ENCODE measurements around the gene PTPRO.

PTPRO gene

GRCh38 chr12:15458008-15458407 is 135.7 kb downstream of the PTPRO start:
- TF ChIP-seq, protein P1, sequence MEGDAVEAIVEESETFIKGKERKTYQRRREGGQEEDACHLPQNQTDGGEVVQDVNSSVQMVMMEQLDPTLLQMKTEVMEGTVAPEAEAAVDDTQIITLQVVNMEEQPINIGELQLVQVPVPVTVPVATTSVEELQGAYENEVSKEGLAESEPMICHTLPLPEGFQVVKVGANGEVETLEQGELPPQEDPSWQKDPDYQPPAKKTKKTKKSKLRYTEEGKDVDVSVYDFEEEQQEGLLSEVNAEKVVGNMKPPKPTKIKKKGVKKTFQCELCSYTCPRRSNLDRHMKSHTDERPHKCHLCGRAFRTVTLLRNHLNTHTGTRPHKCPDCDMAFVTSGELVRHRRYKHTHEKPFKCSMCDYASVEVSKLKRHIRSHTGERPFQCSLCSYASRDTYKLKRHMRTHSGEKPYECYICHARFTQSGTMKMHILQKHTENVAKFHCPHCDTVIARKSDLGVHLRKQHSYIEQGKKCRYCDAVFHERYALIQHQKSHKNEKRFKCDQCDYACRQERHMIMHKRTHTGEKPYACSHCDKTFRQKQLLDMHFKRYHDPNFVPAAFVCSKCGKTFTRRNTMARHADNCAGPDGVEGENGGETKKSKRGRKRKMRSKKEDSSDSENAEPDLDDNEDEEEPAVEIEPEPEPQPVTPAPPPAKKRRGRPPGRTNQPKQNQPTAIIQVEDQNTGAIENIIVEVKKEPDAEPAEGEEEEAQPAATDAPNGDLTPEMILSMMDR (IDR thresholded peaks at IDR 0.05; ENCODE audit: low read depth, low read length), result no peak
- DNase-seq (ENCODE audit: extremely low read depth, low read depth), result no peak

GRCh38 chr12:15468911-15469310 is 146.6 kb downstream of the PTPRO start:
- TF ChIP-seq, protein P1 (IDR thresholded peaks at IDR 0.05; ENCODE audit: low read depth, low read length), result no peak
- DNase-seq (ENCODE audit: extremely low read depth, low read depth), result no peak

GRCh38 chr12:15469356-15469755 is 147.0 kb downstream of the PTPRO start:
- TF ChIP-seq, protein P1 (IDR thresholded peaks at IDR 0.05; ENCODE audit: low read depth, low read length), result no peak
- DNase-seq (ENCODE audit: extremely low read depth, low read depth), result no peak

DNA sequence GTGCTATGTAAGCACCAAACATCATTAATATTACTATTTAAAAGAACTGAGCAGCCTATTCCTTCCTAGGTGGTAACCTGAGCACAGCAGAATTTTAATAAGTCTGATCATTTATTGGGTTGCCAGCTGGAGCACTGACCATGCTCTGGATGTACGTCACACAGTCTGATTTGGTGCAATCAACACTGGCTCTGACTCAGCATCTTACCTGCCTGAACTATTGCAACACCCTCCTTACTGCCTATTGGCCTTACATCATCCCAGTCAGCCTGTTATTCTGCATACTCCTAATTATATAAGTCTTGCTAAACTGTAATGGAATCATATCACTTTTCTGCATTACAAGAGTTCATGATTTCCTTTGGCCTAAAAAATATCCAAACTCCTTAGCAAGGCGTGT is 149.7 kb downstream of the PTPRO start:
- DNase-seq (ENCODE audit: extremely low read depth, low read depth), result no peak
- TF ChIP-seq, protein P1 (IDR thresholded peaks at IDR 0.05; ENCODE audit: low read depth, low read length), result no peak

- TF ChIP-seq, protein P1 (IDR thresholded peaks at IDR 0.05; ENCODE audit: low read depth, low read length), result no peak
- DNase-seq (ENCODE audit: extremely low read depth, low read depth), result no peak
Measured at GRCh38 chr12:15474766-15475165, 152.5 kb downstream of the PTPRO start.

DNA sequence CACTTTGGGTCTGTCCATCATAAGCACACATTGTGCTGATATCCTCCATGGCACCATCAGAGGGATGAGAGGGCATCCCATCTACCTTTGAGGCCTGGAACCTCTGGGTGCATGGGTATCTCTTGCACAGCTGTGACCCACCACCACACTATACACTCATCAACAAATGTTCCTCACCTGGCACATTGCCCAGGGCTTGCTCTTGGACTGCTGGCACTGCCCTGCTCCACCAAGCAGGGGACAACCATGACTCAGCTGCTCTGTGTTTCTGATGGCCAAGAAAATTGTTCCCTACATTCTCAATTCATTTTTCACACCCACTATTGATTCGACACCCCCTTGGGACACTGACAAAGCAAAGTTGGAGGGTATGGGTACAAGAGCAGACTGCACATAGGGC is 155.5 kb downstream of the PTPRO start:
- DNase-seq (ENCODE audit: extremely low read depth, low read depth), result no peak
- TF ChIP-seq, protein P1 (IDR thresholded peaks at IDR 0.05; ENCODE audit: low read depth, low read length), result no peak

DNA sequence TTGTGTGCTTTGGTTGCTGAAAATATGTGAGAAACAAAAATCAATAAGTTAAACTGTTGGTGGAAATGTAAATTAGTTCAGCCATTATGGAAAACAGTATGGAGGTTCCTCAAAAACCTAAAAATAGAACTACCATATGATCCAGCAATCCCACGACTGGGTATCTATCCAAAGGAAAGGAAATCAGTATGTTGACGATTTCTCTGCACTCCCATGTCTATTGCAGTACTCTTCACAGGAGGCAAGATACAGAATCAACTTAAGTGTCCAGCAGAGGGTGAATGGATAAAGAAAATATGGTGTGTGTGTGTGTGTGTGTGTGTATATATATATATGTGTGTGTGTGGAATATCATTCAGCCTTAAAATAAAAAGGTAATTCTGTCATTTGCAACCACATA is 159.5 kb downstream of the PTPRO start:
- TF ChIP-seq, protein P1 (IDR thresholded peaks at IDR 0.05; ENCODE audit: low read depth, low read length), result no peak

More for the DNA sequence above, 159.5 kb downstream of the PTPRO start:
- no peak for DNase-seq (ENCODE audit: extremely low read depth, low read depth)
